ENCODE data around the gene CNIH3. TPM values are rescaled to one million over a fixed set of nuclear protein-coding genes. Genes with fewer than 3 reads are reported as not detected.

The CNIH3 gene
- polyA plus RNA-seq, 3 donors: 1.6 to 3.1 (median 2.2) TPM

DNA sequence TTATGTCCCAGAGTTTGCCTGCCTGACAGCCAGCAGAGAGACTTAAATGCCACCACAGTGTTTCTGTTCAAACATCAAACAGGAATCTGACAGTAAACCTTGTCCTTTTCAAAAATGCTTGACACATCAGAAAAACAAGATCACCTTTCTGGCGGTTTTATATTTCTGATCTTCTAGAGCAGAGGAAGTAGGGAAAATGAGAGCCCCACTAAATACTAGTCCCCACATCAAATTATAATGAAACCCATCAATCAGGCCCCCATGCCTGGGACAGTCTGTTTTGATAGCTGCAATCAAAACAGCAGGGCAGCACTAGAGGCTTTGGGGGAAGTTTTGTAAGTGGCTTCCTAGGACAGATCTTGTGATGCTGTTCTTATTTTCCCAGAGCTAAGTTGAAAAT lies 129.3 kb downstream of the CNIH3 start:
- WGBS, 3 donors: 66 to 89% (median 88%) methylated on average over 1 of the region's 1 CpG
- H3K27ac ChIP-seq (ENCODE audit: low read depth, low read length): no peak overlapping the region

- H3K27ac ChIP-seq (ENCODE audit: low read depth, low read length): no peak overlapping the region
- WGBS, 3 donors: 87 to 89% (median 88%) methylated on average over 4 of the region's 4 CpGs
Observed at GRCh38 chr1:224745924-224746323, 129.8 kb downstream of the CNIH3 start.

GRCh38 chr1:224747578-224747977 lies 131.5 kb downstream of the CNIH3 start:
- 32 to 54% (median 37%) methylated on average over 4 of the region's 4 CpGs for WGBS, 3 donors
- H3K27ac ChIP-seq (ENCODE audit: low read depth, low read length): no peak overlapping the region

GRCh38 chr1:224749916-224750315 lies 133.8 kb downstream of the CNIH3 start:
- H3K27ac ChIP-seq (ENCODE audit: low read depth, low read length): no peak overlapping the region
- WGBS, 3 donors: 78 to 93% (median 80%) methylated on average over 4 of the region's 4 CpGs

DNA sequence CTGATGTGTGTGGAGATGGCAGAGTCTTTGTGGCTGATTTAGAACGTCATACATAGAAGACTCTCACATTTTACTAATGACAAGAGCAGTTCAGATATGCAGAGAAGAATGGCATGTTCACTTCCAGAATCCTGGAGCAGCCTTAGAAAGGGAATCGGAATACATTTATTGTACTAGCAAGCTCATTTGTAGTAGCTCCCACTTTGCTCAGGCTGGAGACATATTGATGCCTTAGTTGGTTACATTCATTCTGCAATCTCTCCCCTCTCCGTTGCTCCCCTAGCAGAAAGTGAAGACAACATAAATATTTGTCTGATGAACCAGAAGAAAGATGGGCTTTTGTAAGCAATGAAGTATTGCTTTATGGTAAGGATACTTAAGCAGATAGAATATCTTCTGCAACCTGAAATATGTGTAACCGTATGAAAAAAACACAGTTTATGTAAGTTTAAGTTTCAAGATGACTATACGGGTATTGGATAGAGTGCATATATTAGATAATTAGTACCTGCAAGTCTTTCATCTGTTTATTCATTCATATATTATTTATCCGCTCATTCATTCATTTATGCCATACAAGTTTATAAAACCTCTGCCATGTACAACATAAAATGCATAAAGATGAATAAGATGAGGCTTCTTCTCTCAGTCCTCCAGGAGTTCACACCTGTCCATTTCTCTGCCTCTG lies 135.7 kb downstream of the CNIH3 start:
- H3K27ac ChIP-seq (ENCODE audit: low read depth, low read length): no peak overlapping the region
- WGBS, 3 donors: 83 to 92% (median 85%) methylated on average over 6 of the region's 6 CpGs

DNA sequence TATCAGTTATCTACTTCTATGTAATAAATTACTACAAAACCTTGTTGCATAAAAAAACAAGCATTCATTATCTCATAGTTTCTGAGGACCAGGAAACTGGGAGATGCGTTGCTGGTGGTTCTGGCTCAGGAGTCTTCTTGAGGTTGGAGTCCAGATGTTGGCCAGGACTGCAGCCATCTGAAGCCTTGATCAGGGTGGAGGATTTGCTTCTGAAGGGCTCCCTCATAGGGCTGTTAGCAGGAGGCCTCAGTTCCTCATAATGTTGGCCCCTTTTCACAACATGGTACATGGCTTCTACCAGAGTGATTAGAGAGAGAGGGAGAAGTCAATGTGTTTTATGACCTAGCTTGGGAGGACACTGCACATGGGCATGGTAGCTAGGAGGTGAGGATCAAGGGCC lies 137.4 kb downstream of the CNIH3 start:
- WGBS, 3 donors: 86 to 90% (median 89%) methylated on average over 1 of the region's 1 CpG
- H3K27ac ChIP-seq (ENCODE audit: low read depth, low read length): no peak overlapping the region

DNA sequence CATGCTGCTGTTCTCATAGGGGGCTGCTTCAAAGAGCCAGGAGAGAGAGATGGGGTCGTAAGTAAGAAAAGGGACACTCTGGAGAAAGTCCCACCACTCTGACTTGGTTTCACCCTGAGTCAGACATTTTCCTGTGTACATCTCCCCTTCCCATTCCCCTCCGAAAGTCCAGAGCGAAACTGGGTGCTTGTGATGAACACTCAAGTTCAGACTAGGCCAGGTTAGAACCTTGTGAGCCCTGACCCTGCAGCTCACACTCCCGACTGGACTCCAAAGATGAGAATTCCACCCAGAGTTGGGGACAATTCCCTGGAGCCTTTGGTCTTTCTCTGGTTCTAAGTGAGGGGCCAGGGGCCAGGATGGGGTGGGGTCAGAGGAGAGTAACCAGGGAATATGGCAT lies 139.5 kb downstream of the CNIH3 start:
- no peak overlapping the region for H3K27ac ChIP-seq (ENCODE audit: low read depth, low read length)
- WGBS, 3 donors: 66 to 92% (median 88%) methylated on average over 4 of the region's 4 CpGs

DNA sequence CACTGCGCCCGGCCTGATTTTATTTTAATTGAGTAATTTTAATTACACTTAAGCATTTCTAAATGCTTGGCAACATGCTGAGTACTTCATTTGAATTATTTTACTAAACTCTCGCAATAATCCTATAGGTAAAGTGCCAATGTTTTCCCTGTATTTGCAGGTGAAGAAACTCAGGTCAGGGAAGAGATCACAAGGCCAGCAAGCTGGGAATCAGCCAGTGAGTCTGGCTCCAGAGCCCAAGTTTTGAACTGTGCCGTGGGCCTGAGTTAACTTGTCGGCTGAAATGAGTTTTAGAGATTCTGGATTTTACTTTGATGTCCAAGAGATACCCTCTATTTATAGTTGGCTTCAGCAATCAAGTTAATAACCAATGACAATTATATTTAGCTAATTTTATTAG lies 141.4 kb downstream of the CNIH3 start:
- H3K27ac ChIP-seq (ENCODE audit: low read depth, low read length): no peak overlapping the region
- WGBS, 3 donors: 95 to 97% (median 97%) methylated on average over 5 of the region's 5 CpGs

DNA sequence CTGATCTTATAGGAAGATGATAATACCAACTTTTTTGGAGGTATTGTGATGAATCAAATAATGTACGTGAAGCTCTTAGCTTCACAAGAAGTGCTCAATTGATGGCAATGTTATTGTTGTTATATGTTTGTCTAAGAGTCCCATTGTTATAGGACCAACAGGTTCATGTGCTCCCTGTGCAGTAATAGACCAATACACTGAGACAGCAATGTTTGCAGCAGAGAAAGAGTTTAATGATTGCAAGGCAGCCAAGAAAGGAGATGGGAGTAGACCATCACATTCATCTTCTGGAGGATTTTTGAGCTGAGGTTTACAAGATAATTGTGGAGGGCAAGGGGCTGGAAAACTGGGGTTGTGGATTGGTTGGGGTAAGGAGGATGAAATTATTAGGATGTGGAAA lies 143.0 kb downstream of the CNIH3 start:
- H3K27ac ChIP-seq (ENCODE audit: low read depth, low read length): no peak overlapping the region
- 93 to 97% (median 95%) methylated on average over 1 of the region's 1 CpG for WGBS, 3 donors

DNA sequence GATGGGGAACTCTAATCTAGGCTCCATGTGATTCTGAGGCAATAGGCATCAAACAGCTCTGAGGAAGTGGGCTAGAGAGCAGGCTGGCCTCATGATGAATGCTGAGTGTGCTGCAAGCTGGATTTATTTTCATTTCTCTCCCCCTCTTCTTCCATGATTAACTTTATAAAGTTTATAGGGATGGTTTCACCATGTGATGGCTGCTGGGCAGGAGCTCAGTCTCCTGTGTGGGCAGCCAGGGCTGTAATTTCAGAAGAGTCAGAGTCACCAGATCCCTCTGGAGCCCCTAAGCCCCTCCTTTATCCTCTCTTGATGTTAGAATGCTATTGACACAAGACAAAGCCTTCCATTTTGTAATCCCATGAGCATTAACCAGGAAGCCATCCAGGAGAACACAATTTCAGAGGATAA lies 143.6 kb downstream of the CNIH3 start:
- no peak overlapping the region for H3K27ac ChIP-seq (ENCODE audit: low read depth, low read length)

DNA sequence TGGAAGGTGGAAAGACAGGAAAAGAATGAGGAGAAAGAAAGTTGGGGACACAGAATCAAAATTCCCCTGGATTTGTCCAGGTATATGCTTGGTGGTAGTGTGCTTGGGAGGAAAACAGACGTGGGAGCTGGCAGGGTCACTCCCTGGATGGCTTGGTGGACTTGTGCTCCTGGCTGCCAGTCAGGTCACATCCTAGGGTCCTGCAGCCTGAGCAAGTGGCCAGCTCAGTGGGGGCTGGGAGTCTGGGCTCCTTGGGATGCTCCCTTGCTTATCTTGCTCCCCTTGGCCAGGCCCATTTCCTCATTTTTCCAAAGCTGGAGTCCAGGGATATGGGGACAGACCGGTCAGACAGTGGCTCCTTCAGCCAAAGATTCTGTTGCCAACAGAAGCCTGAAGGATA lies 144.0 kb downstream of the CNIH3 start:
- H3K27ac ChIP-seq (ENCODE audit: low read depth, low read length): no peak overlapping the region
- WGBS, 3 donors: 46 to 79% (median 53%) methylated on average over 2 of the region's 2 CpGs

DNA sequence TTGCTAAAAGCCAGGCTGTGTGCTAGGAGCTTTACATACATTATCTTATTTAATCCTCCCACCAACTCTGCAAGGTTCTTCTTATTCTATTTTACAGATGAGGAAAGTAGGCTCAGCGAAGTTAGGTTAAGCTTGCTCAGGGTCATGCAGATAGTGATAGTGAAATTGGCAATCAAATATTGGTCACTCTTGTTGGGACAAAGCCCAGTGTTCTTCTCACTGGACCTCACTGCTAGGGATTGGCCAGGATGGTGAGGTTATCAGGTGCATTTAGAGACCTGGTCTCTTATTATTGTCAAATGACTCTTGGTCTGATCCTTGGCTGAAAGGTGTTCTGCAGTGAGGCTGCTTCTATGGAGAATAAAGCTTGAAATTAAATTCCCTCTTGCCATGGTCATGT lies 145.1 kb downstream of the CNIH3 start:
- no peak overlapping the region for H3K27ac ChIP-seq (ENCODE audit: low read depth, low read length)
- WGBS, 3 donors: 69 to 90% (median 87%) methylated on average over 1 of the region's 1 CpG

DNA sequence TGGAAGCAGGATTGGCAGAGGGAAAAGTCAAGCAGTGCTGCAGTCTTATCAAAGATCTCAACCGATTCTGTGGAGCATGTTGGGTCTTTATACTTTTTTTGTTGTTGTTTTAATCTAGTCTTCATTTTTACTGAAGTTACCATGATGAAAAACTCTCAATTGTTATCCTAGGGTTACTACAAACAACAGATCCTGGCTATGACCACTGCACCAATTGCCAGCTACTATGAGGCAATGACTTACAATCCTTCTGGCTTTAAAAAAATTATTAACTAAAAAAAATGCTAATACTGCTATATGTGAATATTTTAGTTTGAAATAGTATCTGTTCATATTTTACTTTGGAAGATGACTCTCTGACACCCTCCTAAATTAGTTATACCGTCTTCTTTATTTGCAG lies 145.9 kb downstream of the CNIH3 start:
- H3K27ac ChIP-seq (ENCODE audit: low read depth, low read length): no peak overlapping the region
- 66 to 89% (median 73%) methylated on average over 2 of the region's 2 CpGs for whole genome bisulfite sequencing, 3 donors

DNA sequence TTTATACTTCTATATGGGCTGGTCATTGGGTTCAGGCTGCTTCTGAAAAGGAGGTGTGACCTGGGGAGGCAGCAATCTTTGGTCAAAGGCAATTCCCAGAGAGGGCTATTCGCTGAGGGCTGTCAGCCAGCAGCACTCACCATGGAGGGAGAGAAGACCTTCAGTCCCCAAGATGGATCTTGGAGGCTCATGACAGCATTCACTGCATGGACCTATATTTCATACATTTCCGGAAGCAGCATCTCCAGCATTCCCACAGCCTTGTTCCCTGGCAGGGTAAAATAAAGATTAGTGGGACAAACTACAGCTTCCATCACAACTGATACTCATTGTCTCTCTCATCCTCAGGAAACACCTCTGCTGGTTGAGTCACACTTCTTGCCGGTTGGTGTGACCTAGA lies 146.6 kb downstream of the CNIH3 start:
- no peak overlapping the region for H3K27ac ChIP-seq (ENCODE audit: low read depth, low read length)
- 83 to 96% (median 84%) methylated on average over 3 of the region's 3 CpGs for WGBS, 3 donors

GRCh38 chr1:224763126-224763775 lies 147.1 kb downstream of the CNIH3 start:
- whole genome bisulfite sequencing, 3 donors: 74 to 86% (median 78%) methylated on average over 4 to 5 of the region's 5 CpGs
- H3K27ac ChIP-seq (ENCODE audit: low read depth, low read length): no peak overlapping the region

DNA sequence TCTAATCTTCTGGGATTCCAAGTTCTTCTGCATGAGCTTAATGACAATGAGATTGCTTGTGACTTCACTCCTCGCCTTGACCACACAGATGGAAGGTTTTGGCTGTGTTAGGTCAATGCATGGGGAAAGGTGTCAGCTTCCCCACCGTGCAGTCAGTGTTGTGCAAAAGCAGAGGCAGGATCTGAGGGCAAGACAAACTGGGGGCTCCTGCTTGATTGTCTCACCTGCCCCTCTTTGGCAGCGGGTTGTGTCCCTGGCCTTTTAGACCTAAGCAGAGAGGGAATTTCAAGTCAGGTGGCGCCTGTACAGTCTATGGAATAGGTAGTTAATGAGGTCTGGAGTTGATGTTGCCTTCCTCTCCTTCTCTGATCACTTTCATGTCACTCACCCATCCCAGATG lies 150.1 kb downstream of the CNIH3 start:
- 72 to 79% (median 78%) methylated on average over 4 of the region's 4 CpGs for whole genome bisulfite sequencing, 3 donors
- no peak overlapping the region for H3K27ac ChIP-seq (ENCODE audit: low read depth, low read length)

- 81 to 88% (median 85%) methylated on average over 3 of the region's 3 CpGs for WGBS, 3 donors
- no peak overlapping the region for H3K27ac ChIP-seq (ENCODE audit: low read depth, low read length)
Observed at GRCh38 chr1:224767031-224767430, 150.9 kb downstream of the CNIH3 start.

DNA sequence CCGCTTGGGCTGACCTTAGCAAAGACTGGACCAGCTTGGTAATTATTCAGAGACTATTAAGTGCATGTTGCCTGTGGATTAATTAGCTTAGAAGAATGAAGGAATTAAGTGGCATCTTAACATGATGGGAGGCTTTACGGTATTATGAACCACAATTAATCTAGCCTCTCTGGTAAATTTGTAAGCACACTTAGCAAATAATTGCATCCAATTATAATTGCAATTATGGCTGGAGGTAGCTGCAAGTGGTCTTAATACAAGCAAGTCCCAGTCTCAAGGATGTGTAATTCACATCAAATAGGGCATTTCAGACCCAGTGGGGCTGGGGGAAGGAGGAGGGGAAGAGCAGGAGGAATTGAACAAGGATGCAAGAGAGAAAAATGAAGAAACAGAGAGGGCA lies 151.6 kb downstream of the CNIH3 start:
- WGBS, 3 donors: 95 to 96% (median 95%) methylated on average over 2 of the region's 2 CpGs
- H3K27ac ChIP-seq (ENCODE audit: low read depth, low read length): no peak overlapping the region

- H3K27ac ChIP-seq (ENCODE audit: low read depth, low read length): no peak overlapping the region
- 85 to 95% (median 90%) methylated on average over 6 of the region's 6 CpGs for WGBS, 3 donors
Observed at GRCh38 chr1:224768971-224769370, 152.9 kb downstream of the CNIH3 start.

Measured in adipose tissue (tissue), 3 donors.